Fibroblast of skin of left biceps (primary cell): ENCODE results near the gene MTIF3.

Experiments
- DNase-seq, 2 experiments: peaks; one replicate each; pipeline ENCODE4 v3.0.0-alpha.2; 2013; ENCODE audit warnings: low read depth in 2 of 2

MTIF3 gene

GRCh38 chr13:27455331-27455855 is 5.0 kb upstream of the MTIF3 start:
- DNase-seq = no peak

- peak in 1 of 2 experiments; percentile 9 for DNase-seq
These were observed 632 bp upstream of the MTIF3 start for GRCh38 chr13:27450921-27451471.

- no peak for DNase-seq
These were observed 1.2 kb downstream of the MTIF3 start for GRCh38 chr13:27449081-27449603.

GRCh38 chr13:27448308-27448707 is 2.1 kb downstream of the MTIF3 start:
- DNase-seq = no peak

GRCh38 chr13:27446986-27447583 is 3.3 kb downstream of the MTIF3 start:
- no peak for DNase-seq

- DNase-seq = no peak
These were observed 7.6 kb downstream of the MTIF3 start for GRCh38 chr13:27442797-27443196.

GRCh38 chr13:27442071-27442647 is 8.2 kb downstream of the MTIF3 start:
- no peak for DNase-seq

GRCh38 chr13:27440408-27440807 is 10.0 kb downstream of the MTIF3 start:
- DNase-seq = no peak

- no peak for DNase-seq
These were observed 13.2 kb downstream of the MTIF3 start for GRCh38 chr13:27437126-27437525.

- no peak for DNase-seq
These were observed 17.7 kb downstream of the MTIF3 start for GRCh38 chr13:27432611-27433210.

GRCh38 chr13:27432180-27432579 is 18.2 kb downstream of the MTIF3 start:
- DNase-seq = no peak

GRCh38 chr13:27428160-27428559 is 22.2 kb downstream of the MTIF3 start:
- DNase-seq = no peak

- DNase-seq = no peak
These were observed 22.7 kb downstream of the MTIF3 start for GRCh38 chr13:27427641-27428040.

- peak in 1 of 2 experiments; percentile 5 for DNase-seq
These were observed 24.3 kb downstream of the MTIF3 start for GRCh38 chr13:27425918-27426630.

- DNase-seq = no peak
These were observed 25.0 kb downstream of the MTIF3 start for GRCh38 chr13:27425158-27425917.

GRCh38 chr13:27424246-27425157 is 25.9 kb downstream of the MTIF3 start, which contains the start of gene GTF3A:
TSS of gene GTF3A (plus strand) at chr13:27424619.
- peak; percentile 56 to 62 for DNase-seq

- no peak for DNase-seq
These were observed 27.0 kb downstream of the MTIF3 start for GRCh38 chr13:27423333-27423732.

- DNase-seq = no peak
These were observed 29.1 kb downstream of the MTIF3 start for GRCh38 chr13:27421101-27421871.

- no peak for DNase-seq
These were observed 31.0 kb downstream of the MTIF3 start for GRCh38 chr13:27419328-27419727.
